Osteoblast (primary cell): ENCODE data around the gene CMTR1. TPM values are rescaled to one million over a fixed set of nuclear protein-coding genes. Genes with fewer than 3 reads are reported as not detected.

ENCODE experiments used
- DNase-seq: peaks from one replicate; pipeline ENCODE4 v3.0.0; 2011; ENCODE audit warnings: low spot score, mixed read lengths; ENCODE audit not compliant: insufficient read length; ENCODE audit errors: missing footprints
- H2AFZ ChIP-seq: 2 replicates; pipeline ENCODE4 v1.6.0; 2011; ENCODE audit warnings: mild to moderate bottlenecking, low read length
- H3K27ac ChIP-seq: 2 replicates; pipeline ENCODE4 v1.5.1; 2011; ENCODE audit warnings: mild to moderate bottlenecking, low read depth, low read length, moderate library complexity
- H3K27me3 ChIP-seq: 2 replicates; pipeline ENCODE4 v1.6.0; 2012; ENCODE audit warnings: mild to moderate bottlenecking, control low read depth, inconsistent platforms, low read length, moderate library complexity; ENCODE audit not compliant: insufficient read depth
- H3K36me3 ChIP-seq: 2 replicates; pipeline ENCODE4 v1.5.1; 2011; ENCODE audit warnings: mild to moderate bottlenecking, low read length, control low read depth, moderate library complexity; ENCODE audit not compliant: insufficient read depth
- H3K4me1 ChIP-seq: 2 replicates; pipeline ENCODE4 v1.5.1; 2011; ENCODE audit warnings: mild to moderate bottlenecking, low read length, control low read depth, moderate library complexity; ENCODE audit not compliant: insufficient read depth
- H3K4me2 ChIP-seq: 2 replicates; pipeline ENCODE4 v1.6.0; 2011; ENCODE audit warnings: mild to moderate bottlenecking, low read length; ENCODE audit not compliant: insufficient read depth
- H3K4me3 ChIP-seq: fragments of 200-600 bp; sonication (generic); 3 replicates; pipeline ENCODE4 v1.5.1; 2012; ENCODE audit warnings: mild to moderate bottlenecking, low read length, inconsistent platforms; ENCODE audit not compliant: insufficient read depth
- H3K79me2 ChIP-seq: 2 replicates; pipeline ENCODE4 v1.6.0; 2012; ENCODE audit warnings: mild to moderate bottlenecking, low read length, control low read depth, inconsistent platforms; ENCODE audit not compliant: insufficient read depth
- H3K9me3 ChIP-seq: 2 replicates; pipeline ENCODE4 v1.5.1; 2011; ENCODE audit warnings: low read depth, low read length, control low read depth
- H4K20me1 ChIP-seq: 2 replicates; pipeline ENCODE4 v1.6.0; 2012; ENCODE audit warnings: mild to moderate bottlenecking, low read length, control low read depth; ENCODE audit not compliant: insufficient read depth
- CTCF ChIP-seq: IDR thresholded peaks from 2 replicates; pipeline ENCODE4 v1.5.1; 2011; ENCODE audit warnings: mild to moderate bottlenecking, low read depth, low read length, moderate library complexity; ENCODE audit errors: extremely low read depth
- total RNA-seq: library from RNA; depleted of rRNA; stranded (reverse); fragments of >200 nt; gene quantifications from 2 replicates; pipeline ENCODE4 v1.2.3, GENCODE V29; 2012

CMTR1 gene
- total RNA-seq, 1 donor, result 38.7 TPM

GRCh38 chr6:37516076-37516919 is 83.3 kb downstream of the CMTR1 start:
- peaks cover 47% of the 10 kb centered on the region for H3K27me3 ChIP-seq
- DNase-seq, result peak; percentile 26
- H3K36me3 ChIP-seq, result no peaks in the 10 kb centered on the region
- no peak overlapping the region for H3K27ac ChIP-seq
- H2AFZ ChIP-seq, result no peak overlapping the region
- H3K79me2 ChIP-seq, result no peaks in the 10 kb centered on the region
- H3K9me3 ChIP-seq, result no peaks in the 10 kb centered on the region
- TF ChIP-seq CTCF, result no peak
- no peak overlapping the region for H3K4me3 ChIP-seq
- H4K20me1 ChIP-seq, result peaks cover 7% of the 10 kb centered on the region
- no peak overlapping the region for H3K4me2 ChIP-seq
- H3K4me1 ChIP-seq, result peaks cover 7% of the 10 kb centered on the region

- peak; percentile 52 for DNase-seq
- no peaks in the 10 kb centered on the region for H3K36me3 ChIP-seq
- H3K27ac ChIP-seq, result no peak overlapping the region
- no peaks in the 10 kb centered on the region for H3K79me2 ChIP-seq
- peaks cover 7% of the 10 kb centered on the region for H3K4me1 ChIP-seq
- no peak overlapping the region for H3K4me2 ChIP-seq
- H3K4me3 ChIP-seq, result no peak overlapping the region
- H2AFZ ChIP-seq, result no peak overlapping the region
- H3K27me3 ChIP-seq, result peaks cover 42% of the 10 kb centered on the region
- H4K20me1 ChIP-seq, result peaks cover 7% of the 10 kb centered on the region
- no peaks in the 10 kb centered on the region for H3K9me3 ChIP-seq
- no peak for TF ChIP-seq CTCF
These were observed 83.9 kb downstream of the CMTR1 start for GRCh38 chr6:37516920-37517405.

GRCh38 chr6:37517411-37517812 is 84.4 kb downstream of the CMTR1 start:
- Histone ChIP-seq H3K4me1 (peaks cover 7% of the 10 kb centered on the region), H3K36me3 (no peaks in the 10 kb centered on the region), H3K4me3 (no peak overlapping the region), H3K79me2 (no peaks in the 10 kb centered on the region), H4K20me1 (peaks cover 7% of the 10 kb centered on the region), H3K9me3 (no peaks in the 10 kb centered on the region), H3K27me3 (peaks cover 41% of the 10 kb centered on the region), H3K4me2 (no peak overlapping the region), H3K27ac (no peak overlapping the region), H2AFZ (peak overlapping the region; percentile 15)
- TF ChIP-seq CTCF, result no peak
- DNase-seq, result peak; percentile 74

- Histone ChIP-seq H3K4me3 (no peak overlapping the region), H4K20me1 (peaks cover 7% of the 10 kb centered on the region), H3K79me2 (no peaks in the 10 kb centered on the region), H2AFZ (no peak overlapping the region), H3K27me3 (peaks cover 34% of the 10 kb centered on the region), H3K27ac (no peak overlapping the region), H3K36me3 (no peaks in the 10 kb centered on the region), H3K4me2 (no peak overlapping the region), H3K4me1 (peaks cover 7% of the 10 kb centered on the region), H3K9me3 (no peaks in the 10 kb centered on the region)
- TF ChIP-seq CTCF, result no peak
- DNase-seq, result no peak
These were observed 85.1 kb downstream of the CMTR1 start for GRCh38 chr6:37518116-37518515.
